Peyer's patch (tissue), 4 donors: ENCODE measurements around the gene PAXIP1.

ENCODE experiments used
- CTCF ChIP-seq, 6 experiments: fragments of 450-650 bp in 4 of 6; fragments of 200-600 bp in 2 of 6; sonication (generic) in 1 of 6; IDR thresholded peaks; one replicate each; pipeline ENCODE4 v1.5.1; 2017 to 2019; ENCODE audit warnings: antibody characterized with exemption in 6 of 6, mild to moderate bottlenecking in 3 of 6, moderate library complexity in 1 of 6
- POLR2A ChIP-seq, 2 donors: fragments of 450-650 bp; IDR thresholded peaks; one replicate each; pipeline ENCODE4 v1.5.1; 2017; ENCODE audit warnings: antibody characterized with exemption in 2 of 2, mild to moderate bottlenecking in 2 of 2, moderate library complexity in 2 of 2

- no peak for TF ChIP-seq CTCF (IDR thresholded peaks at IDR 0.05)
- TF ChIP-seq POLR2A (IDR thresholded peaks at IDR 0.05) = no peak
Measured at GRCh38 chr7:154910125-154910524, 92.8 kb downstream of the PAXIP1 start.
